Medulla oblongata (tissue), 1 donor: ENCODE measurements around the gene AP1G2.
"Not testable (repeated sequence)": the region's sequence is repeated elsewhere in the genome, so short reads cannot be mapped to it uniquely, and the experiment has no call there.

Experiments
- DNase-seq: peaks from one replicate; pipeline ENCODE4 v3.0.0-alpha.2; 2015; ENCODE audit errors: extremely low spot score

Gene AP1G2, protein sequence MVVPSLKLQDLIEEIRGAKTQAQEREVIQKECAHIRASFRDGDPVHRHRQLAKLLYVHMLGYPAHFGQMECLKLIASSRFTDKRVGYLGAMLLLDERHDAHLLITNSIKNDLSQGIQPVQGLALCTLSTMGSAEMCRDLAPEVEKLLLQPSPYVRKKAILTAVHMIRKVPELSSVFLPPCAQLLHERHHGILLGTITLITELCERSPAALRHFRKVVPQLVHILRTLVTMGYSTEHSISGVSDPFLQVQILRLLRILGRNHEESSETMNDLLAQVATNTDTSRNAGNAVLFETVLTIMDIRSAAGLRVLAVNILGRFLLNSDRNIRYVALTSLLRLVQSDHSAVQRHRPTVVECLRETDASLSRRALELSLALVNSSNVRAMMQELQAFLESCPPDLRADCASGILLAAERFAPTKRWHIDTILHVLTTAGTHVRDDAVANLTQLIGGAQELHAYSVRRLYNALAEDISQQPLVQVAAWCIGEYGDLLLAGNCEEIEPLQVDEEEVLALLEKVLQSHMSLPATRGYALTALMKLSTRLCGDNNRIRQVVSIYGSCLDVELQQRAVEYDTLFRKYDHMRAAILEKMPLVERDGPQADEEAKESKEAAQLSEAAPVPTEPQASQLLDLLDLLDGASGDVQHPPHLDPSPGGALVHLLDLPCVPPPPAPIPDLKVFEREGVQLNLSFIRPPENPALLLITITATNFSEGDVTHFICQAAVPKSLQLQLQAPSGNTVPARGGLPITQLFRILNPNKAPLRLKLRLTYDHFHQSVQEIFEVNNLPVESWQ

DNA sequence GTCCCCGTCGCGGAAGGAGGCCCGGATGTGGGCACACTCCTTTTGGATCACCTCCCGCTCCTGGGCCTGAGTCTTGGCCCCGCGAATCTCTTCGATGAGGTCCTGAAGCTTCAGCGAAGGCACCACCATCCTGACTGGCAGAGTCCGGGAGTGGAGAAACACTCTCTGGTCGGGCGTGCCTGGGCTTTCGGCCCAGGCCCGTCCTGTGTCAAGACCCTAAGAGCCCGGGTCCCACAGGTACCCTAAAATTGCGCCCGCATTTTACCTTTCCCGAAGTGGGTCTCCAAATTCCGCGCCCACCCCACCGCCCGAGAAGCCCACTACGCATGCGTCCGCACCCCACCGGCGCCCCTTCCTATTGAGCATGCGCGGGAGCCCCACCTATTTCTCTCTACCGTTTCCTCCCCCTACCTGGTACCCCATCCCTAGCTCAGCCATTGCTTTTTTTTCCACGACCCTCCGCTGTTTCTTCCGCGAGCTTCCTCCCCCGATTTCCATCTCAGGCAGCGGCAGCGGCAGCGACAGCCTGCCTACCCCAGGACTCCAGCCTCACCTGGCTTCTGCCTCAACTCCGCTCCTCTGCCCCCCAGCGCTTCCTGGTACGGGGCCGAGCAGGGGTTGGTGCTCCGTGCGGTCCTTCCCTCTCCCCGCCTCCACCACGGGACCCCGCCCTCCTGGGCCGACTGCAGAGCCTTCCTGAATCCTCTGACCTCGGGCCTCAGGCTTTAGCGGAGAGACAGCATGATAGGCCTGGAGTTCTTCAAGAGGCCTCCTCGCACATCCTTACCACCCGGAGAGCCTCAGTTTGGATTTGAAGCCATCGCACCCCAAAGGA is at the start of gene AP1G2:
Gene AP1G2 (minus strand): TSS at position 606 of the 835 bp plus-strand sequence. CDS start 477 bp downstream, at position 129.
- peak; percentile 71 for DNase-seq

DNA sequence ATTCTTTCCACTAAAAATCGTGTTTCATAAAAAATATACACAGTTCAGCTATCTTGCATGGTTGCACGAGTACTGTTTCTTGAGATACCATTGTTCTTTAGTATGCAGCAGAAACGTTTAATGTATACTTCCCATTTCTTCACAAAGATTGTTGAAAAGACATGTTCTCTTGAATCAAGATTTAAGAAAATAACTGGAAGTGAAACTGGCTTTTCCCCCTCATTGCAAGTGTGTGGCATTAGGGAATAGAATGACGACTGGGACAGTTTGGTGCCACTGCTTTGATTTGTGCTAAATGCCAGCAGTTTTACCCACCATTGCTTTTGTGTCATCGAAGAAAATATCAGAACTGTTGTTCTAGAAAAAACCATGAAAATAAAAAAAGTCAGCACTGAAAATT is 48.3 kb upstream of the AP1G2 start:
- peak; percentile 49 for DNase-seq

DNA sequence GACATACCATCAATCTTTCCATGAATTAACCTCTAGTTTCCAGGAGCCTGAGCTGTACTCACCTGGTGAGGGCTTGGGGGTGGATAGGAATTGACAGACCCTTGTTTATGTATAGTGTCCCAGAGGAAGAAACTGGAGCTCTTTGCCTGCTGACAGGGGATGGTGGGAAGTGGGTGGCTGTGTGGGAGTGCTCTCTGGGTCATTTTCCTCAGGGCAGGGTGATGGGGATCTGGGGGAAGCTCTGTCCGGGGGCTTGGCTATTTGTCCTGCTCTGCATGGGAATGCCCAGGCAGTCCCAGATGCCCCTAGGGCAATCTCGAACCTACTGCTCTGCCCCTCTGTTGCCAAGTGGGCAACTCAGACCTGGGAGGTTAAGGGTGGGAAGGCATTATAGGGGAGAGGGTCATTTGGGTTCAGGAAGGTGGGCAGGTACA is 46.8 kb upstream of the AP1G2 start:
- DNase-seq, result no peak

DNA sequence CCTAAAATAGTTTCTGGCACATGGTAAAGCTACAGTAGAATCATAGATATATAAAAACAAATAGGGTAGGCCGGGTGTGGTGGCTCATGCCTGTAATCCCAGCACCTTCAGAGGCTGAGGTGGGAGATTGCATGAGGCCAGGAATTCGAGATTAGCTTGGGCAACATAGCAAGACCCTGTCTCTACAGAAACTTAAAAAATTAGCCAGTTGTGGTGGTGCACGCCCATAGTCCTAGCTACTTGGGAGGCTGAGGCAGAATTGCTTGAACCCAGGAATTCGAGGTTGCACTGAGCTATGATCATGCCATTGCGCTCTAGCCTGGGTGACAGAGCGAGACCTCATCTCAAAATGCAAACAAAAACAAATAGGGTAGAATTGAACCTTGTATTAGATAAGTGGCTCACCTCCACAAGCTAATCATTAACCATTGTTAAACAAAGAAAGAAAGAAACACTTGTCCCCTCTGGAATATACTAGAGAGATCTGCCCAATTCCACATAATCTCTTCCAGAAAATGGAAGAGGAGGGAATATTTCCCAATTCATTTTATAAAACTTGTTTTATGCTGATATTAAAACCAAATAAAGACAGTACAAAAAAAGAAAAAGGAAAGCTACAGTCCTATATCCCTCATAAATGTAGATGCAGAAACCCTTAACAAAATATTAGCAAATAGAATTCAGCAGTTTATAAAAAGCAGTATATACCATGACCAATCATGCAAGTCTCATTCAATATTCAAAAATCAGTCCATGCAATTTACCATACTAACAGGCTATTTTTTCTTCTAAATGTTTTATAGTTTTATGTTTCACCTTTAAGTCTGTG is 45.9 kb upstream of the AP1G2 start:
- DNase-seq, result no peak

DNA sequence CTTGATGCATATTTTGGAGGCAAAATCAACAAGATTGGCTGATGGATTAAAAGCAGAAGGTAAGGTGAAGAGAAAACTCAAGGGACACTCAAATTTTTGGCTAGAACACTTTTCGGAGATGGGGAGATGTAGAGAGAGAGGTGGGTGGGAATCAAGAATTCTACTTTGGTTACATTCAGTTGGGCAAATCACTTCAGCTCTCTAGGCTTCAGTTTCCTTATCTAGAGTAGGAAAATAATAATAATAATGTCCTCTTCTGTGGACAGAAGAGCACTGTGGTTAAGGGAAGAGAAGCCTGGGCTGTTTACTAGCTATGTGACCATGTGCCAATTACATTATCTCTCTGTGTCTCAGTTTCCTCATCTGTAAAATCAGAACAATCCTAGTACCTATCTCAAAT is 45.2 kb upstream of the AP1G2 start:
- DNase-seq, result no peak

DNA sequence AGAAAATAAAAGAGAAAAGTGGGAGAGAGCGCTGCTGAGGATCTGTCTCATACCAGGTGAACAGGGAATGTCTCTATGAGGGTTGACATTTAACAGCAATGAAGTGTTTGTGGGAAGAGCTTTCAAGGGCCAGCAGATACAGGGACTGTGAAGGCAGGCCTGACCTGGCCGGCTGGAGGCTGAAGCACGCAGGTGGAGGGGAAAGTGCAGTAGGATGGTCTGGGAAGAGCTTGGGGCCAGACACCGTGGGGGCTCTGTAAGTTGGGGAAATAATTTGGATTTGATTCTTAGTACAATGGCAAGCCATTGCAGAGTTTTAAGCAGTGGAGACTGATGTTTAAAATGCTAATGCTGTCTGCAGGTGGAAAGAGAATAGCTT is 44.8 kb upstream of the AP1G2 start:
- DNase-seq, result no peak

DNA sequence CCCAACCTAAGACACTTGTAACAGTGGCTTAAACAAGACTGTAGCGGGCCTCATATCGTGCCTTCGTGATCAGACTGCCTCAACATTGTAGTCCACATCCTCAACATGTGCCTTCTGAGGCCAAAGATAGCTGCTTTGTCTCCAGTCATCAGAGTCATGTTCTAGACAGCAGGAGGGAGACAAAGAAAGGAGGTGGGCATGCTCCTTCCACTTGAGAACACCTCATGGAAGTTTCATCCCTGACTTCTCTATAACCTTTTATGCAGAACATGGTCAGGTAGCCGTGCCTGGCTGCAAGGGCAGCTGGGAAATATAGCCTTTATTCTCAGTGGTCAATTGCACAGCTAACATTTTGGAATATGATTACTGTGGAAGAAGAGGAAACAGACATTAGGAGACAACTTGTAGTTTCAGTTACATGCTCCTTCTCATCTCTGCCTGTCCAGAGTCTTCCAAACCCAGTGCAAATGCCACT is 43.3 kb upstream of the AP1G2 start:
- no peak for DNase-seq

DNA sequence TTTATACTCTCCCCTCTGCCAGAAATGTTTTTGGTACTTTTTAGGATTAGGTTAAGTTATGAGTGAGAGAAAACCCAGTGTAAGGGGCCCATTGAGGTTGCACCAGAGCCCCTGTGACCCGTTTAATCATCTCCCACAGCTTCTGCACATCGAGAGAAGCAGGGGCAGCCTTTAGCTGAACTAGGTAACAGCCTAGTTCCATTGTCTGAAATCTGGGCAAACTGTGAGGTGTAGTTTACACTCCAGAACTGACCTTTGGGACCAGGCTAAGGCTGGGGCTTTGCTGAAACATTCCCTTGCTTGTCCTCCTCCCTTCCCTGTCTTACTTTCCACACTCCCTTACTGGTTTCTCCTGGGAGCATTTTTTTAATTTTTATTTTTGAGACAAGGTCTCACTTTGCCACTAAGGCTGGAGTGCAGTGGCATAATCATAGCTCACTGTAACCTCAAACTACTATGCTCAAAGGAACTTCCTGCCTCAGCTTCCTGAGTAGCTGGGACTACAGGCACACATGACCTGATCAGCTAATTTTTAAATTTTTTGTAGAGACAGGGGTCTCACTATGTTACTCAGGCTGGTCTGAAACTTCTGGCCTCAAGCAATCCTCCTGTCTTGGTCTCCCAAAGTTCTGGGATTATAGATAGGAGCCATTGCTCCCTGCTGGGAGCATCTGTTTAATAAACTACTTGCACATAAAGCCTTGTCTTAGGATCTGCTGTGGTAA is 42.7 kb upstream of the AP1G2 start:
- DNase-seq, result no peak

DNA sequence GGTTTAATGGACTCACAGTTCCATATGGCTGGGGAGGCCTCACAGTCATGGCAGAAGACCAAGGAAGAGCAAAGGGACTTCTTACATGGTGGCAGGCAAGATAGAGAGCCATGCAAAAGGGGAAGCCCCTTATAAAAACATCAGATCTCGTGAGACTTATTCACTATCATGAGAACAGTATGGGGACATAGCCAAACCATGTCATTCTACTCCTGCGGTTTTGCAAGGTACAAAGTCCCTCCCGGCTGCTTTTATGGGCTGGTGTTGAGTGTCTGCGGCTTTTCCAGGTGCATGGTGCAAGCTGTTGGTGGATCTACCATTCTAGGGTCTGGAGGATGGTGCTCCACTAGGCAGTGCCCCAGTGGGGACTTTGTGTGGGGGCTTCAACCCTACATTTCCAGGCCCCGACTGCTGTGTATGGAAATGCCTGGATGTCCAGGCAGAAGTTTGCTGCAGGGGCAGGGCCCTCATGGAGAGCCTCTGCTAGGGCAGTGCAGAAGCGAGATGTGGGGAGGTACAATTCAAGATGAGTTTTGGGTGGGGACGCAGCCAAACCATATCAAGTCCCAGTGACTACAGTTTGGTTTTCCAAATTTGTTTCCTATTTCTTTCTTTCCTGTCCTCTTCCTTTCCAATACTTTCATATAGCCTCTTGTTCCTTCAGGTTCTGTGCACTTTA is 42.0 kb upstream of the AP1G2 start:
- not testable (repeated sequence) for DNase-seq

DNA sequence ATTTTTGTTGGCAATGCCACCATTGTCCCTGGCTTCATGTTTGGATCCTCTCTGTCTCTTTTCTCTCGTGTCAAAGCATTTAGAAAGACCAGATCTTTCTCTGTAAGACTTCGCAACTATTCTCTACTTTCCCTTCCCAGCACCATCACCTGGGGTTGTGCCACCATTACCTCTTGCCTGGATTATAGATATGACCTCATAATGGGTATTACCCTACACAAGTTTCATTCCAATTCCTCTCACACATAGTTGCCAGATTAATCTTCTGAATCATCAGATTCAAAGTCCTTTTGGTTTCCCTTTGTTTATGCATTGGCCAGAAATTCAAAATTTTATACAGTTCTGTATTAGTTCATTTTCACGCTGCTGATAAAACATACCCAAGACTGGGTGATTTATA is 41.4 kb upstream of the AP1G2 start:
- DNase-seq, result no peak

DNA sequence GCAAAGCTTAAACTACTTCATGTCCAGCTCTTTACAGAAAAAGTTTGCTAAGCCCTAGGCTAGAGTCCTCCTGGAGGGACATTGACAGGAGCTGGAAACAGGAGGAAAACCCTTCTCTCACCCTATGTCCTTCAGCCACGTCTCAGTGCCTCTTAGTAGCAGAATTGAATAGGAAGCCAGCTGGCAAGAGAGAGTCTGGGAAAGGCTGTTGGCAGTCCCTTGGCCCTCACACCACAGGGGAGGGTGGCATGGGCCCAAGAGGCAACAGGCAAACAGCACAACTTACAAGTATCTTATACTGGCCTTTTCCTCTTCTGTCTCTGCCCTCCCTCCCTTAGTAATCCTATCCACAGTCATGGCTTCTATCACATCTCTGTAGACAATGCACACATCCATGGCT is 40.9 kb upstream of the AP1G2 start:
- peak; percentile 23 for DNase-seq

DNA sequence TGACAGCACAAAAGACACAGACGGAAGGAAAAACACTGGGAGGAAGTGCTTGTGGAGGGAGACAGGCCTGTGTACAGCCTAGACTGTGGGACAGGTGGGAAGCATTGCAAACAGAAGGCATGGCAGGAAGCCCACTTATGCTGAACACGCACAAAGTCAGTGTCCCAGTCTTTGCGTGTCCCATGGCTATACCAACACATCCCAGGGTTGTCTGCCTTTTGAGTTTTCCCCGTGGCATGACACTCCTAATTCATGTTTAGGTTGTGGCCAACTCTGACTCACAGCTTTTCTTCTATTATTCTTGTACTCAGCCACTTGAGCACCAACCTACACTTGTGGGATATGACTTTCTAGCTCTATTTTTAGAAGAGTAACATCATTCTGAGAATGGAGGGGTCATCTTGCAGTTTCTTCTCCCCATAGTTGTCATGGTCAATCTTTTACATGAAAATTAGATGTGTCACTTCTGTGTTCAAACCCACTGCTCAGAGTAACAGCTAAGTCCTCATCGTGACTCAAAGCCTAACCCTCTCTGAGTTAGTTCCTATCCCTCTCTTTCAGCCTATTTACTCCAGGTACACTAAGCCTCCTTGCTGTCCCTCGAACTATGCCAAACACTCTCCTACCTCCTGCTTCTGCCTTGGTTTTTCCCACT is 38.5 kb upstream of the AP1G2 start:
- no peak for DNase-seq

DNA sequence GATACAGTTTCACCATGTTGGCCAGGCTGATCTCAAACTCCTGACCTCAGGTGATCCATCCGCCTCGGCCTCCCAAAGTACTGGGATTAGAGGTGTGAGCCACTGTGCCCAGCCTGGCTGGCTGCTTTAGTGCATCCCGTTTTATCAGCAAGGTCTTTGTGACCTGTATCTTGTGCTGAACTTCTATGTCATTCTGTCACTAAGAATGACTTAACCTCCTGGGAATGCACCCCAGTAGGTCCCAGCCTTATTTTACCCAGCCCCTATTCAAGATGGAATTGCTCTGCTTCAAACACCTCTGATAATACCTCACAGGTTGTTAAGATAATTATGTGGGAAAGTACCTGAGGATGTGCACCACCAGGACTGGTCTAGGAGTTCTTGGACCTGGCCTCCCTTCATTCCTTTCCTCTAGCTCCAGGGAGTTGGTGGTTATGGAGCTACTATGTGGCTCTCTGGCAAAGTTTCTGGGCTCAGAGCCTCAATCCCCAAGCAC is 37.1 kb upstream of the AP1G2 start:
- DNase-seq, result no peak

DNA sequence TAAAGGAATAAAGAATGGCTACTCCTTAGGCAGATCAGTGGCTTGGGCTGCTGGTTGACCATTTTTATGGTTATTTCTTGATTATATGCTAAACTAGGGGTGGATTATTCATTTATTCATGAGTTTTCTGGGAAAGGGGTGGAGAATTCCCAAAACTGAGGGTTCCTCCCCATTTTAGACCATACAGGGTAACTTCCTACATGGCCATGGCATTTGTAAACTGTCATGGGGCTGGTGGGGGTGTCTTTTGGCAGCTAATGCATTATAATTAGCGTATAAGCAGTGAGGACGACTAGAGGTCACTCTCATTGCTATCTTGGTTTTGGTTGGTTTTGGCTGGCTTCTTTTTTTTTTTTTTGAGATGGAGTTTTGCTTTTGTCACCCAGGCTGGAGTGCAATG is 36.6 kb upstream of the AP1G2 start:
- no peak for DNase-seq

DNA sequence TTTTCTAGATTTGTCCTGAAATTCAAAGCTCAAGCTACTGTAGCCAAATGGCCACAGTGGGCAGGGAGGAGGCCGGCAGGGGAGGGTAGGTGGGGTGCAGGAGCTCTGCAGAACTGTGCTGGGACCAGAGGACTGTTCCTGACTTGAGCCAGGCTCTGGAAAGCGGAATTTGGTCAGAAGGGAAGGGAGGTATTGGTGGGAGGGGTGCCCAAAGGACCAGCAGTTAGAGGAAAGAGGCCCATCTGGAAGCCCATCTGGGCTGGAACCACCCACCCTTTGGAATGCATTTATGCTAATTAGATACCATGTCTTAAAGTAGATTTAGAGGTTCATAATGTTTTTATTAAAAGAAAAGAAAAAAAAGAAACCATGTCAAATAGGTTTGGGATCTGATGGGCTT is 35.5 kb upstream of the AP1G2 start:
- no peak for DNase-seq

DNA sequence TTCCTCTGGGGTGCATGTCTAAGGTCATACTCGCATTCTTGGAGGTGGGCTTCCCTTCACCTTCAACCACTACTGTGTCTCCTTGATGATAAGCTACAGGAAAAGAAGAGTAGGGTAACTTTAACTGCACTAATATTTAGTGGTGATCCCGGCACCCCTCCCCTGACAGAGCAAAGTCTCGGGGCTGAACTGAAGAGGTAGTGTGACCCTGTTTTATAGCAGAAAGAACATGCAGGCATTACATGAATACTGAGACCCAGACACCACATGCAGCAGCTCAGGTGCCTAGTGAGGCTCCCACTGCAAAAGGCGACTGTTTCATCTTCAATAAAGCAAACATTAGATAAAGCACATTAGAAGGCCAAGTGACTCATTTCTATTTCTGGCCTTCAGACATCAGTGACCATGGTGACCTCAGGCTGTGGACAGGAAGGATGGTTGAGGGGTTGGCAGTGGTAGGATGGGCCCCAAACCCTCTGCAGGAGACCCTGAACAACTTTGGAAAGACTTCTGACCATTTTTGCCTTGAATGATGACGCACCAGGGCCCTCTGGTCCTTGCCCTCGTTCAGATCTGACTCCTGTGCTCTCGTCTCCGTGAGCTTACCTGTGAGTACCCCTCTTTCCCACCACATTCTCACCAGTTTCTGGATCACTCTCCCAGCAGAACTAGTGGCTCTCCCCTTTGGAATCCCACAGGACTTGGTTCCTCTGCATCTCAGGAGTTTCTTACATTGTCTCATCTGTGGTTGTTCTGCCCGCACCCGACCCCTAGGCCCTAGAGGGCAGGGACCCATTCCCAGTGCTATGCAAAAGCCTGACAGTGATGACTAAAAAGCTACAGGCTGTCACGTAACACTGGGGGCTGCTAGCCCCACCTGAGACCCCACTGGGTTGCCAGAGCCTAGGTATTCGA is 34.8 kb upstream of the AP1G2 start:
- DNase-seq, result no peak

DNA sequence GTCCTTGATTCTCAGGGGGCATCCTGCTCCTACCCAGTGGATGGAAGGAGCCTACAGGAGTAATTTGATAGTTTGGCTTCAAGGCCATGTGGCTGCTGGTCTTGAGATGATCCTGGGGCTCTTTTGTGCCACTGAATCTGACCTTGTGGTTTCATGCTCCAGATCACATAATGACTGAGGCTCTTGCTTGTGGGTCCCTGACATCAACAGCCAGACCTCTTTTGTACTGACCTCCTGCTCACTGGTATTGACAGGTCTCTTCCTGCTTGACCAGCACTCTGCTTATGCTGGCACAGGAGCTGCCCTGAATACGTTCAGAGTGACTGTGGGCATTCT is 34.2 kb upstream of the AP1G2 start:
- DNase-seq, result no peak

DNA sequence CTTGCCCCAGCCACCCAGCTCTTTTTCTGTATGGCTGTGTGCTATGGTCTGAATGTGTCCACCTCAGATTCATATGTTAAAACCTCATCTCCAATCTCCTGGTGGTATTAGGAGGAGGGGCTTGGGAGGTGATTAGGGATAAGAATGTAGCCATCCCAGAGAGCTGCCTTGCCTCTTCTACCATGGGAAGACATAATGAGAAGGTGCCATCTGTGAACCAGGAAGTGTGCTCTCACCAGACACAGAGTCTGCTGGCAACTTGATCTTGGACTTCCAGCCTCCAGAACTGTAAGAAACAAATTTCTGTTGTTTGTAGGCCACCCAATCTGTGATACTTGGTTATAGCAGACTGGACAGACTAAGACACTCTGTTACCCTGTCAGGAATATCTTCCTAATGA is 33.8 kb upstream of the AP1G2 start:
- DNase-seq, result no peak
